HPDE6-E6E7 (cell line): ENCODE measurements around the gene WASF3.
A peak's percentile ranks its signal among the peaks of the same experiment; 100 is the strongest.

Experiments used
- DNase-seq: peaks from one replicate; pipeline ENCODE4 v3.0.0; 2011; ENCODE audit warnings: missing footprints; ENCODE audit errors: extremely low spot score

WASF3 gene

GRCh38 chr13:26557393-26558073 lies at the start of gene WASF3:
Gene WASF3, plus strand, starts transcription at chr13:26557683. Its CDS starts 84,588 bp downstream, at chr13:26642271.
- DNase-seq = peak; percentile 77

- DNase-seq = peak; percentile 28
These were observed 48.6 kb upstream of the WASF3 start for GRCh38 chr13:26508885-26509284.

- no peak for DNase-seq
These were observed 48.0 kb upstream of the WASF3 start for GRCh38 chr13:26509491-26509890.

GRCh38 chr13:26513931-26514330 lies 43.6 kb upstream of the WASF3 start:
- no peak for DNase-seq

GRCh38 chr13:26515721-26516120 lies 41.8 kb upstream of the WASF3 start:
- no peak for DNase-seq

GRCh38 chr13:26517936-26518335 lies 39.5 kb upstream of the WASF3 start:
- no peak for DNase-seq

- no peak for DNase-seq
These were observed 39.0 kb upstream of the WASF3 start for GRCh38 chr13:26518451-26518959.

GRCh38 chr13:26522571-26522970 lies 34.9 kb upstream of the WASF3 start:
- no peak for DNase-seq

GRCh38 chr13:26523007-26523406 lies 34.5 kb upstream of the WASF3 start:
- no peak for DNase-seq

DNA sequence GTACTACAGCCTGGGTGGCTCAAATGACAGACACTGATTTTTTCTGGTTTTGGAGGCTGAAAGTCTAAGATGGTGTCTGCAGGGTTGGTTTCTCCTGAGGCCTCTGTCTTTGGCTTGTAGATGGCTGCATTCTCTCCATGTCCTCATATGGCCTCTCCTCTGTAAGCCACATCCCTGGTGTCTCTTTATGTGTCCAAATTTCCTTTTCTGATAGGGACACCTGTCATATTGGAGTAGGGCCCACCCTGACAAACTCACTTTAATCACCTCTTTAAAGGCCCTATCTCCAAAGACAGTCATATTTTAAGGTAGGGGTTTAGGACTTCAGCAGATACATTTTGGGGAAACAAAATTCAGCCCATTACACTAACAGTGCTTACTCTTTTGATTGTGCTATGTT lies 32.0 kb upstream of the WASF3 start:
- no peak for DNase-seq

GRCh38 chr13:26526702-26527216 lies 30.7 kb upstream of the WASF3 start:
- no peak for DNase-seq

DNA sequence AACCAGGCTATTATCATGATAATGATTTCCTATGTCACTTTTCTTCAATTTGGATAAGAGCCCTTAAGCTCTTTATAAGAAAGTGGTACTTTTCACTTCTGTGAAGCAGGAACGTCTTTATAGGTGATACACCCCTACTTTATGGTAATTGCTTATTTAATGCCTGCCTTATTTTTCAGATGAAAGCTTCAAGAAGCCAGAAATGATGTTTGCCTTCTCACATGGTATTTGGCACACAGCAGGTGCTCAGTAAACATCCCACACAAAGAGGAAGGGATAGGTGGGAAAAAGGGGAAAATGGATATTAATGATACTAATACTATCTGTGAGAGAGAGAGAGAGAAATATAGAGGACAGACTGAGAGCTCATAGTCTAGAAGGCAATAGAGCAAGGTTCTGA lies 29.0 kb upstream of the WASF3 start:
- DNase-seq = no peak

DNA sequence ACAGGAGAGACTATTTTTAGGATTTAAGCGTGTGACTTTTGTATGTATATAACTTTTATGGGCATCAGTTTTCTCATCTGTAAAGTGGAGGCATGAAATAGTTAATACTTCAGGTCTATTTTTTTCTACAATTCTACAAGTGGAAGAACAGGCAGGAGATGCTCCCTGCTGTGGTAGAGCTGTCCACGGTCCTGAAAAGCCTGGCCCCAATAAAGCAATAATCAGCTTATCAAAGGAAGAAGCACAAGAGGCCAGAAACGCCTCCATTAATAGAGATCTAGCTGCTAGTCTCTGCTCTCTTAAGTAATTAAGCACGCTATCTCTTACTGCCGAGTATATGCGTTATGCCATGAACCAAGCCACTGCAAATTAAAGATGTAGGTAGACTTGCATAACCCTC lies 28.0 kb upstream of the WASF3 start:
- DNase-seq = peak; percentile 4

DNA sequence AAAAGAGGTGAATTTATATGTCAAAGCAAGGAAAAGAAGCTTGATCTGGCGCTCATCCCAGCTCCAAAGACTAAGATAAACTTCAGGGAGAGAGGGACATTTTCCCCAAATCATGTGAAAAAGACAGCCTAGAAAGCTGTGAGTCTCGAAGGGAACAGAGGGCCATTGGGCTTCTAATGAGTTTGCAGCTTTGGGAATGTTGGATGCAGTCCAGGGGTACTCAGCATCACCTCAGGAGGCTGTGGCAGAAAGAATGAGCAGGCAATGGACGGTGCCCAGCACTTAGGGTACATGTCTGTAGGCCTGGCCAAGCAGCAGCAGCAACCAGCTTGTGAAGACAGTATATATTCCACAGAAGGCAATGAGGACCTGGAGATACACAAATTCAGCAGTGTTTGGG lies 25.7 kb upstream of the WASF3 start:
- DNase-seq = no peak

DNA sequence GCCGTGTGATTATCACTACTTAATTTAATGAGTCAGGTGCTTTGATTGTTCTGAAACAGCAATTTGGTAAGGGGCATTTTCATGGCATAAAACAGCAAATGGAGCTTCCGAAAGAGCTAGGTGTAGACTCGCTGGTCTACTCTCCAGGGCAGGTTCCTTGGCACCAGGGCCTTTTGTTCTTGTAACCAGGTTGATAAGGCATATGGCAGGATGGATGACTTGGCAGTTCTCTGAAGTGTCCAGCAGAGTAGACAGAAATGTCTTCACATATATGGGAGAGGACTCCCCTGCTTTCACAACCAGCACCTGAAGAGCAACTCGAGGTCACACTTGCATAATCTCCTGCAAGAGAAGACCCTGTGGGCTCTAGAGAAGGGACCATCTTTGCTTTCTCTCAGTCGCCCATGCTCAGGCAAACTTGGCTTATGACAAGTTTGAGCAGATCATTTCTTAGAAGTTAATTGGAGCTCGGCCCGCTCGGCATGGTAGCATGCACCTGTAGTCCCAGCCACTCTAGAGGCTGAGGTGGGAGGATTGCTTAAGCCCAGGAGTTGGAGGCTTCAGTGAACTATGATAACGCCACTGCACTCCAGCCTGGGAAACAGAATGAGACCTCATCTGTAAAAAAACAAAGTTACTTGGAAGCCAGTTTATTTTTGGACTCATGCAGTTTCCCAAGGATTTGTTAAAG lies 23.3 kb upstream of the WASF3 start:
- no peak for DNase-seq

DNA sequence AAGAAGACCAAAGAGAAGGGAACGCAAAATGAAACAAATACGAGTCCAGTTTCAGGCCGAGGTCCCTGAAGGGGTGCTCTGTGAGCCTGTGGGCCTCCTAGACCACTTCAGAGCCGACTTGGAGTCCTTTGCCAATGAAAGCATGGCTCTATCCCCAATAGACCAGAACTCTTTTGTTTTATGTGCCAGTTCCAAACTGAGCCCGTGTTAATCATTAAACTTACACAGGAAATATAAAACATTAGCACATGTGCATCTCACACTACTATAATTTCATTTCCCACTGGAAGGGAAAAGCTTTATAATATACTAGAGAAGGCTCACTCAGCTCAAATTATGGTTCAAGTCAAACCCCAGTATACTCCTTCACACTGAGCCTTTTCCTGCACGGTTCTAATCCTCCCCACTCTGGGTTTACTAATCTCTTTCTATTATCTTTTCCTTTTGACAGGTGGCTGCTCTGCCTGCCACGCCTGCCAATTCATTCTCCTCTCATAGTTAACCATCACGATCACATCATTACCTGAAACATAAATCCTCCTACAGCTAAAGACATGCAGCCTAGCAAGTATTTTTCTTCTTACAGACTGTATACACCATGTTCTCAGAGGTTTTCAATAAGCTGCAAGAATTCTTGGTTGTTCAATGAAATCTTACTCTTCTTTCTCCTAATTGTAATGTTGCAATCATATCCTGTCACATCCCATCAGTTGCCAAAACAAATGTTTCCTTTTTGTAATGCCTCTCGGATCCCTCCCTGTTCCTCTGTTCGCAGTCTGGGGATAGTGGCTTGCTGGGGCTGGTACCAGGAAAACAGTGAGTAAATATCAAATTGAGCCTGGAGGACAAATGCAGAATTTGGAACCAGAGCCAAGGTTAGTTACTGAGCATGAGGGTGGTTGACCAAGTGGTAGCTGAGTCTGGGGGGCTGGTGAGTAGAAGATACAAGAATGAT lies 18.8 kb upstream of the WASF3 start:
- DNase-seq = no peak

DNA sequence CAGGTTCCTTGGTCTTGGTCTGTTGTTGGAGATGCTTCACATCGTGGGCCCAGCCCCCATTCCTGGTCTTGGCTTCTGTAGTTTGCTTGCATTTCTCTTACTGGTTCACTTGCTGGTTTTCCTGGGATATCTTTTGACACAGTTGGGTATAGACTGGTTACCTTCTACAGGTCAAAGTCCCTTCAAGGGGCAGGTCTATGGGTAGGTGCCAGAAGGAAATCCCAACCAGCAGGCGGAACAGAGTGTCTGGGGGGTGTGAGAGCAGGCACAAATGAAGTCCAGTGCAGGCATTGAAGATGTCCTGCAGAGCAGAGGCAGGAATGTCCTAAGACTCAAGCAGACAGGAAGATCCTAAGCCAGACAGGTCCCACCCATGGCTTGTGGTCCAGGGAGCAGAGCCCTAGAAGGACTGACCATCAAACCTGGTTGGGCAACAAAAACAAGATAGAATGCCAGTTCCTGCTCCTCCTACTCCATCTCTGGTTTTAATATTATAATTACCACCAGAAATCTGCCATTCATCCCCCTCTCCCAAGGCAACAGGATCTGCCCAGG lies 17.7 kb upstream of the WASF3 start:
- DNase-seq = no peak

DNA sequence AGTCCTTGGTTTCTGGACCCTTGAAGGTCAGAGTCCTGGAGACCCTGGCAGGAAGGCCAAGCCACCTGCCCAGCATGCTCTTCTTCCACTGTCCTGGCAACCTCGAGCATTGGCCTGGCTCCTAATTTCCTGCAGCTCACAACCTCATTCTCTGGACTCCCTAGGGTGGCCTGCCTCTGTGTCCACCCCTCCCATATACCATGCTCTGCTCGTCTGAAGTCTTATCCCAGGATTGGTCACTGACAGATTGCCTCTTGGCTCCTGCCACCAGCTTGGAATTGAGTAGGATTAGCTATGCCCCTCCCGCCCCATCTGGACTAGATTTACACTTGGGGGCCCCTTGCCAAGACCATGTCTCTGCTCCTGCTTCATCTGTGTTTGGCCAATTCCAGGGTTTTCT lies 17.1 kb upstream of the WASF3 start:
- no peak for DNase-seq

DNA sequence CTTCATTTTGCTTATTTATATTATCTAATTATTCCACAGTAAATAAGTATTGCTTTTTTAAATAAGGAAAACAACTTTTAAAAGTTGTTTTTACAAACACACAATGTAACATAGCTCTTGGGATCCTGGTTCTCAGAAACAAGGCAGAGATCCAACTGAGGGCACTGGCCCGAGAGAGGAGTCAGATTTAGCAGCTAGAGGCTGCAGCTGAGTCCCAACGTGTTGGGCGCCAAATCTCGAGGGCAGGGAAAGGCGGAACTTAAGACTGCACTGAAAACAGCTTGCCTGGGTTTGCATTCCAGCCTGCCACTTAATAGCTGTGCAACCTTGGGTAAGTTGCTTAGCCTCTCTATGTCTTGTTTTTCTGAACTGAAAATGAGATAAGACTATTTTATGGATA lies 16.4 kb upstream of the WASF3 start:
- DNase-seq = no peak

GRCh38 chr13:26541678-26542568 lies 15.6 kb upstream of the WASF3 start:
- DNase-seq = no peak

DNA sequence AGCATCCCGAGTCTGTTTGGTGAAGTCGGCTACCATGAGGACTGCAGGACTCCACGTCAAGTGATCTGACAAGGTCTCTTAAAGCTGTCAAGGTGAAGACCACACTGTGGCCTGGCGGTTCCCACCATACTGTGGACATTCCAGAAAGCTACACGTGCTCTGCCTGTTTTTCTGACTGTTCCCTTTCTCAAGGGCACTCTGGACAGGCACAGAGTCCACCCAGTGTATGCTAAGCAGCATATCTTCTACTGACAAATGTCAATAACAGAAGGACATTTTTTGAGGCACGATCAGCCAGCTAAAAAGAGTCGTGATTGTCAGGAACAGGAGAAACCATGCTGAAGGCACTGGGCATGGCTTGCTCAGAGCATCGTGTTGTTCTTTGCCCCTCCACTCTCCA lies 12.8 kb upstream of the WASF3 start:
- DNase-seq = no peak
